HepG2 (cell line): ENCODE data around the gene IRF4. TPM values are rescaled to one million over a fixed set of nuclear protein-coding genes. Genes with fewer than 3 reads are reported as not detected.

Source experiments
- ARNT2 ChIP-seq: sonication (generic); formaldehyde crosslinking; IDR thresholded peaks from 2 replicates; pipeline ENCODE4 v1.8.0; 2022; ENCODE audit warnings: mild to moderate bottlenecking, low read depth, missing genetic modification reagents, moderate library complexity
- CEBPB ChIP-seq: IDR thresholded peaks from 2 replicates; pipeline ENCODE4 v1.6.1; 2011; ENCODE audit warnings: low read depth, low read length, improper control_type of control experiment, borderline replicate concordance
- CEBPG ChIP-seq: IDR thresholded peaks from 2 replicates; pipeline ENCODE4 v1.6.1; 2016
- EED ChIP-seq: sonication (generic); formaldehyde crosslinking; IDR thresholded peaks from 2 replicates; pipeline ENCODE4 v1.5.0; 2020; ENCODE audit warnings: mild to moderate bottlenecking, missing genetic modification reagents
- FLYWCH1 ChIP-seq: sonication (generic); formaldehyde crosslinking; IDR thresholded peaks from 2 replicates; pipeline ENCODE4 v1.8.1; 2023; ENCODE audit warnings: mild to moderate bottlenecking, missing genetic modification reagents
- FOSL2 ChIP-seq: sonication (generic); formaldehyde crosslinking; IDR thresholded peaks from 2 replicates; pipeline ENCODE4 v1.4.0; 2020; ENCODE audit warnings: missing genetic modification reagents
- HNF1B ChIP-seq: sonication (generic); formaldehyde crosslinking; IDR thresholded peaks from 2 replicates; pipeline ENCODE4 v1.5.1; 2020; ENCODE audit warnings: mild to moderate bottlenecking, moderate library complexity, missing genetic modification reagents
- KDM2A ChIP-seq: sonication (generic); formaldehyde crosslinking; IDR thresholded peaks from 2 replicates; pipeline ENCODE4 v1.4.0; 2020; ENCODE audit warnings: low read depth, missing genetic modification reagents, borderline replicate concordance
- MXD3 ChIP-seq: IDR thresholded peaks from 2 replicates; pipeline ENCODE4 v1.6.1; 2016; ENCODE audit warnings: mild to moderate bottlenecking, missing biosample characterization, missing genetic modification reagents
- NFIB ChIP-seq: sonication (generic); formaldehyde crosslinking; IDR thresholded peaks from 2 replicates; pipeline ENCODE4 v1.9.0; 2021; ENCODE audit warnings: missing genetic modification reagents, mild to moderate bottlenecking, borderline replicate concordance
- NFIC ChIP-seq: IDR thresholded peaks from 2 replicates; pipeline ENCODE4 v1.6.1; 2012; ENCODE audit warnings: mild to moderate bottlenecking, low read length, inconsistent platforms
- PATZ1 ChIP-seq: sonication (generic); formaldehyde crosslinking; IDR thresholded peaks from 2 replicates; pipeline ENCODE4 v1.4.0; 2020; ENCODE audit warnings: missing genetic modification reagents
- SP1 ChIP-seq, 2 experiments: fragments of 450-650 bp in 1 of 2; sonication (generic) in 1 of 2; formaldehyde crosslinking in 1 of 2; IDR thresholded peaks; 2 replicates each; pipeline versions ENCODE4 v1.4.0 to v1.6.1; 2016 to 2020; ENCODE audit warnings: missing genetic modification reagents in 1 of 2
- SPEN ChIP-seq: sonication (generic); formaldehyde crosslinking; IDR thresholded peaks from 2 replicates; pipeline ENCODE4 v1.5.1; 2020; ENCODE audit warnings: low read depth, mild to moderate bottlenecking, missing genetic modification reagents
- ZBTB3 ChIP-seq: sonication (generic); formaldehyde crosslinking; IDR thresholded peaks from 2 replicates; pipeline ENCODE4 v1.4.0; 2020; ENCODE audit warnings: low read depth, mild to moderate bottlenecking, moderate library complexity, missing genetic modification reagents, borderline replicate concordance
- ZFY ChIP-seq: sonication (generic); formaldehyde crosslinking; IDR thresholded peaks from 2 replicates; pipeline ENCODE4 v1.4.0; 2020; ENCODE audit warnings: missing genetic modification reagents
- ZNF10 ChIP-seq: sonication (generic); formaldehyde crosslinking; IDR thresholded peaks from 2 replicates; pipeline ENCODE4 v1.4.0; 2020; ENCODE audit warnings: mild to moderate bottlenecking, low read depth, missing genetic modification reagents, borderline replicate concordance
- ZNF18 ChIP-seq: sonication (generic); formaldehyde crosslinking; IDR thresholded peaks from 2 replicates; pipeline ENCODE4 v1.8.0; 2022; ENCODE audit warnings: mild to moderate bottlenecking, missing genetic modification reagents; ENCODE audit not compliant: insufficient replicate concordance
- ZNF343 ChIP-seq: sonication (generic); formaldehyde crosslinking; IDR thresholded peaks from 2 replicates; pipeline ENCODE4 v1.4.0; 2020; ENCODE audit warnings: mild to moderate bottlenecking, missing genetic modification reagents
- ZNF737 ChIP-seq: sonication (generic); formaldehyde crosslinking; IDR thresholded peaks from 2 replicates; pipeline ENCODE4 v1.5.0; 2020; ENCODE audit warnings: missing genetic modification reagents, mild to moderate bottlenecking, borderline replicate concordance
- ZNF879 ChIP-seq: sonication (generic); formaldehyde crosslinking; IDR thresholded peaks from 2 replicates; pipeline ENCODE4 v1.8.1; 2023; ENCODE audit warnings: missing genetic modification reagents
- ZXDC ChIP-seq: sonication (generic); formaldehyde crosslinking; IDR thresholded peaks from 2 replicates; pipeline ENCODE4 v1.5.0; 2020; ENCODE audit warnings: mild to moderate bottlenecking, missing genetic modification reagents
- polyA plus RNA-seq, 8 experiments: library from polyadenylated mRNA; depleted of rRNA in 3 of 8; stranded (reverse) in 7 of 8; unstranded in 1 of 8; fragments of >200 nt; fragmentation: Illumina TruSeq in 4 of 8; extraction: Trizol in 4 of 8; gene quantifications; 2 replicates each; pipeline versions ENCODE4 v1.2.1 to v1.2.3, GENCODE V29; 2011 to 2016; ENCODE audit warnings: low read depth in 4 of 8, missing spikeins in 1 of 8, mixed read lengths in 1 of 8; ENCODE audit not compliant: insufficient read depth in 1 of 8
- total RNA-seq, 5 experiments: library from RNA; depleted of rRNA; stranded (reverse); fragments of >200 nt; fragmentation: Illumina TruSeq; extraction: Trizol; gene quantifications; 2 replicates each; pipeline ENCODE4 v1.2.3, GENCODE V29; 2016; ENCODE audit warnings: low read depth in 1 of 5

IRF4 gene
- total and polyA plus RNA-seq, 2 of the 13 experiments (the other 11 are each of a cell fraction or from before 2014, with no cell fraction given) = 0.07 to 0.09 TPM

- TF ChIP-seq EED (CRISPR knock-in tag) (no peak), CEBPG (CRISPR knock-in tag) (peak; percentile 60), NFIC (no peak), ZXDC (CRISPR knock-in tag) (no peak), SPEN (CRISPR knock-in tag) (no peak), ZNF10 (CRISPR knock-in tag) (no peak), SP1 (IDR thresholded peaks at IDR 0.05) (no peak), SP1 (CRISPR knock-in tag; IDR thresholded peaks at IDR 0.05) (no peak), ZNF18 (CRISPR knock-in tag) (no peak), ZNF737 (no peak), ZFY (no peak), FLYWCH1 (CRISPR knock-in tag) (no peak), NFIB (CRISPR knock-in tag) (no peak), CEBPB (peak; percentile 88), ZNF343 (no peak), ZBTB3 (CRISPR knock-in tag) (no peak), MXD3 (CRISPR knock-in tag) (no peak), ARNT2 (no peak), ZNF879 (CRISPR knock-in tag) (no peak), HNF1B (CRISPR knock-in tag) (no peak), KDM2A (CRISPR knock-in tag) (no peak), FOSL2 (CRISPR knock-in tag) (0 out of 2 replicates have a peak, but pooled peaks have one; percentile 18), PATZ1 (CRISPR knock-in tag) (0 out of 2 replicates have a peak, but pooled peaks have one; percentile 15)
These were observed 3.2 kb upstream of the IRF4 start (continued) for GRCh38 chr6:388202-388903.
